ENCODE data around the gene ZNF583.

Gene ZNF583

DNA sequence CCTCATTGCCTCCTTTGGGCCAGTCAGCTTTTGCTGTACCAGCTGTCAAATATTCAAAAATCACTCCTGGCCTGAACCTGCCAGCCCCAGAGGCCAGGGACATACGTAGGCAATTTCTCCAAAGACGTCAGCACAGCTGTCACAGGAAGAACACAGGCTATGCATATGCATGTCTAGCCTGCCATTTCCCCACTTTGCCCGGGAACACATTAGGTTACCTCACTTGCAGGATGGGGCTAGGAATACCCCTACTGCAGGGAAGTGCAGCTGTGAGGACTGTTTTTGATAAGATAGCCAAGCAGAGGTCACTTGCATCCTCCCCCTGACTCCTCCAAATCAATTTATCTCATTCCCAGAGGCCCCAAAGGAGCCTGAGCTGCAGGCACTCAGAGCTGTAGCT, 70.2 kb downstream of the ZNF583 start:
- DNase-seq (ENCODE audit: low read depth), result no peak

DNA sequence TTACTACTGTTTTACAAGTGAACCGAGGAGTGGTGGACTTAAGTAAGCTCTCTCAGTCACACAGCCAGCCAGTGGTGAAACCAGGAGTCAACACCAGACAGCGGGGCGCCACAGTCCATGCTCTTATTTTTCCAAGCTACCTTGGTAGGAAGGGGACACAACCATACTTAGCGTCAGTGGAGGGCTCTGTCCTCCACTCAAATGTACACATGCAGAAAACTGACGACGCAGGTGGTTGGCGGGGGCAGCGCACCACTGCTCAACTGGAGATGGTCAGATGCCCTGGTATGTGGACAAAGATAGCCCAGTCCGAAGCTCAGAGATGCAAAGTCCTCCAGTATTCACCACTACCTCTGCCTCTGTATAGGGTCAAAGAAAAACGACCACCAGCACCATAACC, 72.0 kb downstream of the ZNF583 start:
- no peak for DNase-seq (ENCODE audit: low read depth)
